ENCODE data around the gene NEK5.

DNA sequence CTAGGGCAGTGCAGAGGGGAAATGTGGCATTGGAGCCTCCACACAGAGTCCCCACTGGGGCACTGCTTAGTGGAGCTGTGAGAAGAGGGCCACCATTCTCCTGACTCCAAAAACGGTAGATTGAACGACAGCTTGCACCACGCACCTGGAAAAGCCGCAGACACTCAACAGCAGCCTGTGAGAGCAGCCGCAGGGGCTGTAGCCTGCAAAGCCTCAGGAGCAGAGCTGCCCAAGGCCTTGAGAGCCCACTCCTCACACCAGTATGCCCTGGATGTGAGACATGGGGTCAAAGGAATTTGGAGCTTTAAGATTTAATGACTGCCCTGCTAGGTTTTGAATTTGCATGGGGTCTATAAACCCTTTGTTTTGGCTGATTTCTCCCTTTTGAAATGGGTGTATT lies 31.7 kb downstream of the NEK5 start:
- no peak for TF ChIP-seq CTCF (IDR thresholded peaks at IDR 0.05)
- TF ChIP-seq POLR2A (IDR thresholded peaks at IDR 0.05): no peak
- TF ChIP-seq POLR2AphosphoS5 (IDR thresholded peaks at IDR 0.05): no peak

All from prostate gland (tissue), 2 donors.